ACC112 (cell line): ENCODE data around the gene ZBTB7C.

ENCODE experiments used
- H2AFZ ChIP-seq: fragments of 200-600 bp; sonication (generic); one replicate; pipeline ENCODE4 v1.6.0; 2017; ENCODE audit warnings: antibody characterized with exemption, low read length; ENCODE audit not compliant: unreplicated experiment
- H3K27ac ChIP-seq: fragments of 200-600 bp; sonication (generic); 2 replicates; pipeline ENCODE4 v1.5.1; 2014; ENCODE audit warnings: low read depth, mild to moderate bottlenecking, antibody characterized with exemption, low read length, moderate library complexity
- H3K27me3 ChIP-seq: fragments of 200-600 bp; sonication (generic); 2 replicates; pipeline ENCODE4 v1.6.1; 2014; ENCODE audit warnings: mild to moderate bottlenecking, antibody characterized with exemption, low read length, moderate library complexity, mixed read lengths; ENCODE audit not compliant: insufficient read depth
- H3K36me3 ChIP-seq: fragments of 200-600 bp; sonication (generic); 2 replicates; pipeline ENCODE4 v1.6.1; 2016; ENCODE audit warnings: mild to moderate bottlenecking, antibody characterized with exemption, low read length, moderate library complexity, mixed read lengths; ENCODE audit not compliant: insufficient read depth
- H3K4me1 ChIP-seq: fragments of 200-600 bp; sonication (generic); one replicate; pipeline ENCODE4 v1.6.1; 2016; ENCODE audit warnings: low read length, mixed read lengths; ENCODE audit not compliant: insufficient read depth, unreplicated experiment, control insufficient read depth
- H3K4me3 ChIP-seq: fragments of 200-600 bp; sonication (generic); 2 replicates; pipeline ENCODE4 v1.5.1; 2014; ENCODE audit warnings: mild to moderate bottlenecking, low read depth, low read length
- H3K79me2 ChIP-seq: fragments of 200-600 bp; sonication (generic); one replicate; pipeline ENCODE4 v1.6.0; 2016; ENCODE audit warnings: low read length; ENCODE audit not compliant: control insufficient read depth, unreplicated experiment, insufficient read depth

Gene ZBTB7C

GRCh38 chr18:48256848-48257247, 152.3 kb downstream of the ZBTB7C start:
- no peaks in the 10 kb centered on the region for H3K36me3 ChIP-seq
- H3K4me1 ChIP-seq, result no peaks in the 10 kb centered on the region
- H2AFZ ChIP-seq, result no peak overlapping the region
- H3K27ac ChIP-seq, result no peak overlapping the region
- H3K79me2 ChIP-seq, result no peaks in the 10 kb centered on the region
- H3K4me3 ChIP-seq, result no peak overlapping the region
- peaks cover 49% of the 10 kb centered on the region for H3K27me3 ChIP-seq

- no peak overlapping the region for H2AFZ ChIP-seq
- H3K27ac ChIP-seq, result no peak overlapping the region
- H3K79me2 ChIP-seq, result no peaks in the 10 kb centered on the region
Observed at GRCh38 chr18:48254077-48254602, 155.0 kb downstream of the ZBTB7C start.

GRCh38 chr18:48252525-48252924, 156.7 kb downstream of the ZBTB7C start:
- H3K27ac ChIP-seq, result no peak overlapping the region
- H3K79me2 ChIP-seq, result no peaks in the 10 kb centered on the region
- no peaks in the 10 kb centered on the region for H3K36me3 ChIP-seq
- no peaks in the 10 kb centered on the region for H3K4me1 ChIP-seq
- H3K4me3 ChIP-seq, result no peak overlapping the region
- H2AFZ ChIP-seq, result no peak overlapping the region
- H3K27me3 ChIP-seq, result peaks cover 53% of the 10 kb centered on the region

More at GRCh38 chr18:48254077-48254602, 155.0 kb downstream of the ZBTB7C start:
- Histone ChIP-seq H3K4me1 (no peaks in the 10 kb centered on the region), H3K4me3 (no peak overlapping the region), H3K27me3 (peaks cover 54% of the 10 kb centered on the region), H3K36me3 (no peaks in the 10 kb centered on the region)

DNA sequence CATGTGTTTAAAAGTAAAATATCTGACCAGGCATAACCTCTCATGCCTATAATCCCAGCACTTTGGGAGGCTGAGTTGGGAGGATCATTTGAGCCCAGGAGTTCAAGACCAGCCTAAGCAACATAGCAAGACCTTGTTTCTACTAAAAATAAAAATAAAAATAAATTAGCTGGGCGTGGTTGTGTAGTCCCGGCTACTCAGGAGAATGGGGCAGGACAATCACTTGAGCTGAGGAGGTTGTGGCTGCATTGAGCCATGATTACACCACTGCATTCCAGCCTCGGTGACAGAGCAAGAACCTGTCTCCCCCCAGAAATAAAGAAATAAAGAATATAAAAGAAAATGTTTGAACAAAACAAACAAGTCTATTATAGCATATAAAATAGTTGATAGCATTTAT, 158.3 kb downstream of the ZBTB7C start:
- Histone ChIP-seq H3K27me3 (peaks cover 56% of the 10 kb centered on the region), H3K27ac (no peak overlapping the region), H3K4me1 (no peaks in the 10 kb centered on the region), H2AFZ (no peak overlapping the region), H3K4me3 (no peak overlapping the region), H3K79me2 (no peaks in the 10 kb centered on the region), H3K36me3 (no peaks in the 10 kb centered on the region)

DNA sequence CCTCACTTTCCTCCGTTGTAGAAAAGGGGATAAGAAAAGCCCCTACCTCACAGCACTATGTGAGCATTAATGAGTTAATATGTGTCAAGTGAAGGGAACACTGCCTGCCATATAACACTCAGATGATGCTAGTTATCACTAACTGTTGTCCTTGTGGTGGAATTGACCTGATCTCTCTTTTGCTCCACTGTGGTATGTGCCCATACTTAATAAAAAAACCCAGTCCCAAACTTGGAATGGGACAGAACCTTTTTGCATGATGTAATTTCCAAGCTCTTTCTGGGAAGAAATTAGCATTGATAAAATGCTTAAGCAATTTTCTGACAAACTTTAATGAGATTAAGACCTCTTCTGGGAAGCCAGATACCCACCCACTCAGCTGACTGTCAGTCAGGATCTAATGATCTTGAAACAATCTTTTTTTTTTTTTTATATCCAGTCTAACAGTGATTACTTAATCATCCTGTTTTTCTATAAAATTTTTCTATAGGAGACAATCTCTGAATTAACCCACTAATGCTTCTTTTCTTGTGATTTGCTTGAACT, 158.7 kb downstream of the ZBTB7C start:
- peaks cover 54% of the 10 kb centered on the region for H3K27me3 ChIP-seq
- no peak overlapping the region for H3K4me3 ChIP-seq
- H3K27ac ChIP-seq, result no peak overlapping the region
- no peaks in the 10 kb centered on the region for H3K4me1 ChIP-seq
- no peaks in the 10 kb centered on the region for H3K79me2 ChIP-seq
- no peaks in the 10 kb centered on the region for H3K36me3 ChIP-seq
- no peak overlapping the region for H2AFZ ChIP-seq

DNA sequence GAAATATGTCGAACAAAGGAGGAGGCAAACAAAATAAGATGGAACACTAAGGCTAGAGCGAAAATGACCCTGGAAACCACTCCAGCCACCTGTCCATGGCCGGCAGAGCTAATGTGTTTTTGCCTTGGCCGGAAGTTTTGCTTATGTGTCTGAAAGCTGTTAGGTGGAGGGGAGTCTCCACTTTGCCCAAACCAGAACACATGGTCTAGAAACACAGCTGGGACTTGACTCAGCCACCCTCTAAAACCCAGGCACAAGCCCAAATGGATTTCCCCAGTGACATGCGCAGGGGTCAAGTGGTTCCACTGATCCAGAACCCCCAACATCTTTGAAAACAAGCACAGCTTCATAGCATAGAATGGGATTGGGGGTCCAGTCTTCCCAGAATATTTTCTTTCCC, 159.3 kb downstream of the ZBTB7C start:
- Histone ChIP-seq H3K4me3 (no peak overlapping the region), H2AFZ (no peak overlapping the region), H3K27ac (no peak overlapping the region)

GRCh38 chr18:48244530-48244929, 164.7 kb downstream of the ZBTB7C start:
- no peak overlapping the region for H2AFZ ChIP-seq
- H3K4me1 ChIP-seq, result no peaks in the 10 kb centered on the region

More for the DNA sequence above, 159.3 kb downstream of the ZBTB7C start:
- H3K27me3 ChIP-seq, result peaks cover 51% of the 10 kb centered on the region
- H3K79me2 ChIP-seq, result no peaks in the 10 kb centered on the region
- no peaks in the 10 kb centered on the region for H3K4me1 ChIP-seq
- no peaks in the 10 kb centered on the region for H3K36me3 ChIP-seq

GRCh38 chr18:48238636-48239035, 170.5 kb downstream of the ZBTB7C start:
- H3K27ac ChIP-seq, result no peak overlapping the region

More at GRCh38 chr18:48244530-48244929, 164.7 kb downstream of the ZBTB7C start:
- Histone ChIP-seq H3K27ac (no peak overlapping the region), H3K4me3 (no peak overlapping the region), H3K79me2 (no peaks in the 10 kb centered on the region), H3K27me3 (peaks cover 47% of the 10 kb centered on the region), H3K36me3 (no peaks in the 10 kb centered on the region)

DNA sequence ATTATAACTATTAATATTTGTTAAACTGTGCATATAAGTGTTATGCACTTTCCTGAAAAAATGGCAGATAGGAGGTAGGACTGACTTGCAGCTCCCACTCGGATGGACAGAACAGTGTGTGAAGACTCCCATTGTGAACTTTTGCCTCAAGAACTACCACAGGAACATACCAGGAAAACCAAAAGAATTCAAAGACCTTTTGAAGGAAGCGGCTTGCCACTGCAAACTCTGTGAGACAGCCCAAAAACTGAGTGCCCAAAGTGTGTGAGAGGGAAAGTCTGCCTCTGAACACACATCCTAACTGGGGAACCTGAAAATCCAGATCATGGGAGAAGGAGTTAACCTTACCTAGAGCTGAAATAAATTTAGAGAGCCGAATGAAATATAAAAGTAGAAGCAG, 171.0 kb downstream of the ZBTB7C start:
- Histone ChIP-seq H3K27ac (no peak overlapping the region), H3K27me3 (peaks cover 81% of the 10 kb centered on the region), H2AFZ (no peak overlapping the region)

More at GRCh38 chr18:48238636-48239035, 170.5 kb downstream of the ZBTB7C start:
- no peaks in the 10 kb centered on the region for H3K4me1 ChIP-seq
- no peak overlapping the region for H2AFZ ChIP-seq
- H3K79me2 ChIP-seq, result no peaks in the 10 kb centered on the region
- peaks cover 85% of the 10 kb centered on the region for H3K27me3 ChIP-seq
- H3K36me3 ChIP-seq, result no peaks in the 10 kb centered on the region
- no peak overlapping the region for H3K4me3 ChIP-seq

DNA sequence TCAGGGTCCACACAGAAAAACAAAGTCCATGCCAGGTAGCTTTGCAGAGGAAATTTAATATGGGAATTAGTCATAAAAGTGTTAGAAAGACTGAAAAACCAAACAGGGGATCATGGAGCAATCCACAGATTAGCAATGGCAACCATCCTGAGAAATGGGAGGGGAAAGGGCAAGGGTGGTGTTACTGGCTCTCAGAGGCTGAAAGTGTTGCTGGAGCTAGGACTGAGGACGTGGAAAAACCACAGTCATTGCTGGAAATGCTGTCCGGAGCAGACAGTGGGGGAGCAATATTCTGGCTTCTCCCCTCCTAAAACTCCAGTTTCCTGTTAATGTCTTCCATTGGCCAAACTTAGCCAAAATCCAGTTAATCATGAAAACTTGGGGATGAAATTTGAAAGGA, 172.4 kb downstream of the ZBTB7C start:
- Histone ChIP-seq H3K4me1 (no peaks in the 10 kb centered on the region), H3K4me3 (no peak overlapping the region), H2AFZ (no peak overlapping the region), H3K79me2 (no peaks in the 10 kb centered on the region), H3K36me3 (no peaks in the 10 kb centered on the region), H3K27ac (no peak overlapping the region), H3K27me3 (peaks cover 74% of the 10 kb centered on the region)

More for the DNA sequence above, 171.0 kb downstream of the ZBTB7C start:
- Histone ChIP-seq H3K79me2 (no peaks in the 10 kb centered on the region), H3K36me3 (no peaks in the 10 kb centered on the region), H3K4me3 (no peak overlapping the region), H3K4me1 (no peaks in the 10 kb centered on the region)

DNA sequence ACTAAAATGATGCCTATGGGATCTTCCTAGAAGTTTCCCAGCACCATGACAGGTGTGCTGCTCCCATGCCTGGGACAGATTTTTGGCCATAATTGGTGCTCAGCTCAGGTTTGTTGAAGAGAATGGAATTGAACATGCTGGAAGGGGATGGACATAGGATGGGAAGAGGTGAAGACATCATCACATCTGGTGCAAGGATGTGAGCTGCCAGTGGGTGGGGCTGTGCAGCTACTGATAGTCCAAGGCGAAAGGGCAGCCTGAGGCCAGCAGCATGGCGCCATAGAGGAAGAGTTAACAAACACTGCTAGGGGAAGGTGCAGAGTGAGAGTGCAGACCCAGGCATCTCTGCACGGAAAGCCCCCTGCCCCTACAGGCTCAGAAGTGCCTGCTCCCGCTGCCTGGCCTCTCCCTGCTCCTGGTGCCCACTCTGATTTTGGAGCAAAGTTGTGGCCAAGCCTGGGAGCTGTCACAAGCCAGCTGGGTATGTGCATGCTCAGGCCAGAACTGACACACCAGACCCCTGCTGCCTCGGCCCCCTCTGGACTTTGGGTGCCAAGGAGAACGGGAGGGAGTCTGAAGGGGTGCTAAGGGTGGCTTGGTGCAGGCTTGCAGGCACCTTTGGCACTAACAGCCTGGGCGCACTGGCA, 178.6 kb downstream of the ZBTB7C start:
- H3K27me3 ChIP-seq, result peaks cover 17% of the 10 kb centered on the region
- peaks cover 7% of the 10 kb centered on the region for H3K4me1 ChIP-seq
- H2AFZ ChIP-seq, result no peak overlapping the region
- H3K4me3 ChIP-seq, result no peak overlapping the region
- no peak overlapping the region for H3K27ac ChIP-seq
- no peaks in the 10 kb centered on the region for H3K36me3 ChIP-seq
- H3K79me2 ChIP-seq, result no peaks in the 10 kb centered on the region
